ENCODE results near the gene COL2A1. TPM values are rescaled to one million over a fixed set of nuclear protein-coding genes. Genes with fewer than 3 reads are reported as not detected.

COL2A1 gene
- total RNA-seq, 1 donor from 2014 or later: 0.27 TPM

DNA sequence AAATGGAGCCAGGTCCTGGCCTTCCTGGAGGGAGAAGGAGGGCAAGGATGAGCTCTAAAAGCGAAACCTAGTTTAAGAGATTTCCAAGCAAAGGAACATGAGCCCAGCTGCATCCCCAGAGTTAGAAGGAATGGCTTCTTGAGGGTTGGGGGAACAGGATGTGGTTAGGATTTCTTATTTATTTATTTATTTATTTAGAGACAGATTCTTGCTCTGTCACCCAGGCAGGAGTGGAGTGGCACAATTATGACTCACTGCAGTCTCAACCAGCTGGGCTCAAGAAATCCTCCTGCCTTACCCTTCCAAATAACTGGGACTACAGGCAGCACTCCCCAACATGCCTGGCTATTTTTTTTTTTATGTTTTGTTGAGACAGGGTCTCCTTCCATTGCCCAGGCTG, 66.2 kb downstream of the COL2A1 start:
- intact Hi-C loops (cut with micrococcal nuclease): no loop called here
- H3K27ac Mint-ChIP-seq: no peak overlapping the region
- peaks cover 31% of the 10 kb centered on the region for H3K27me3 Mint-ChIP-seq (ENCODE audit: low read depth)
- peaks cover 7% of the 10 kb centered on the region for H3K4me1 Mint-ChIP-seq (ENCODE audit: low read depth)
- no peak overlapping the region for H3K4me3 Mint-ChIP-seq (ENCODE audit: low read depth)
- H3K36me3 Mint-ChIP-seq (ENCODE audit: low read depth): no peaks in the 10 kb centered on the region
- DNase-seq (ENCODE audit: low spot score): no peak
- H3K9me3 Mint-ChIP-seq: no peaks in the 10 kb centered on the region

DNA sequence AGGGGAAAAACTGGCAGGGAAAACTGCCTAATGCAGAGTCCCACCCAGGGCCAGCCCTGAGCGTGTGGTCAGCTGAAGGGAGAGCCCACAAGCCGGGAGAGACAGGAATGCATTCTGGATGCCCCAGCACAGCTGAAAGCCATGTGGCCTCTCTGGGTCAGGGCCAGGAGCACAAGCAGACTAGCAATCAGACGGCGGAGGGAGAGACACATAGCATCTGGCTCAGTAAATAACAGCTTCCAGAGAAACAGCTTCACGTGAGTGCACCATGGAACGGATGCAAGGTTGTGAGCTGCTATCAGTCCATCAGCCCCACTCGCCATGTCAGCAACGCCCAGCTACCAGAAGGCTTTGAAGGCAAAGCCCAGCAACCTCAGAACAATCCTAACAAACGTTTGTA, 69.1 kb downstream of the COL2A1 start:
- no peak for DNase-seq (ENCODE audit: low spot score)
- H3K4me3 Mint-ChIP-seq (ENCODE audit: low read depth): no peak overlapping the region
- peaks cover 4% of the 10 kb centered on the region for H3K4me1 Mint-ChIP-seq (ENCODE audit: low read depth)
- no peaks in the 10 kb centered on the region for H3K36me3 Mint-ChIP-seq (ENCODE audit: low read depth)
- H3K27ac Mint-ChIP-seq: no peak overlapping the region
- H3K9me3 Mint-ChIP-seq: no peaks in the 10 kb centered on the region
- intact Hi-C loops (cut with micrococcal nuclease): no loop called here
- peaks cover 31% of the 10 kb centered on the region for H3K27me3 Mint-ChIP-seq (ENCODE audit: low read depth)

- H3K36me3 Mint-ChIP-seq (ENCODE audit: low read depth): no peaks in the 10 kb centered on the region
- H3K4me3 Mint-ChIP-seq (ENCODE audit: low read depth): no peak overlapping the region
- no peaks in the 10 kb centered on the region for H3K9me3 Mint-ChIP-seq
- H3K27ac Mint-ChIP-seq: no peak overlapping the region
- H3K4me1 Mint-ChIP-seq (ENCODE audit: low read depth): peaks cover 4% of the 10 kb centered on the region
- intact Hi-C loops (cut with micrococcal nuclease): no loop called here
- H3K27me3 Mint-ChIP-seq (ENCODE audit: low read depth): peaks cover 21% of the 10 kb centered on the region
- no peak for DNase-seq (ENCODE audit: low spot score)
Observed at GRCh38 chr12:47931187-47931586, 73.1 kb downstream of the COL2A1 start.

GRCh38 chr12:47930634-47931033, 73.6 kb downstream of the COL2A1 start:
- H3K9me3 Mint-ChIP-seq: no peaks in the 10 kb centered on the region
- intact Hi-C loops (cut with micrococcal nuclease): no loop called here
- peaks cover 18% of the 10 kb centered on the region for H3K27me3 Mint-ChIP-seq (ENCODE audit: low read depth)

GRCh38 chr12:47927346-47927745, 76.9 kb downstream of the COL2A1 start:
- H3K4me3 Mint-ChIP-seq (ENCODE audit: low read depth): no peak overlapping the region
- no peaks in the 10 kb centered on the region for H3K36me3 Mint-ChIP-seq (ENCODE audit: low read depth)
- no peaks in the 10 kb centered on the region for H3K9me3 Mint-ChIP-seq
- no peak overlapping the region for H3K27ac Mint-ChIP-seq
- peaks cover 30% of the 10 kb centered on the region for H3K27me3 Mint-ChIP-seq (ENCODE audit: low read depth)
- DNase-seq (ENCODE audit: low spot score): no peak
- peaks cover 6% of the 10 kb centered on the region for H3K4me1 Mint-ChIP-seq (ENCODE audit: low read depth)
- intact Hi-C loops (cut with micrococcal nuclease): no loop called here

More at GRCh38 chr12:47930634-47931033, 73.6 kb downstream of the COL2A1 start:
- Mint-ChIP-seq H3K36me3 (ENCODE audit: low read depth) (no peaks in the 10 kb centered on the region), H3K27ac (no peak overlapping the region), H3K4me1 (ENCODE audit: low read depth) (peaks cover 4% of the 10 kb centered on the region), H3K4me3 (ENCODE audit: low read depth) (no peak overlapping the region)
- no peak for DNase-seq (ENCODE audit: low spot score)

Other genes starting within 250 kb of the COL2A1 start
- gene RAPGEF3, start 245.6 kb downstream of the COL2A1 start, total RNA-seq: 1.8 and 2.7 TPM in 2 replicates
- 7.3 and 7.4 TPM in 2 replicates for gene SLC48A1, start 231.2 kb downstream of the COL2A1 start, total RNA-seq
- gene HDAC7, start 184.6 kb downstream of the COL2A1 start, total RNA-seq: 251 and 253 TPM in 2 replicates
- gene VDR, start 99.5 kb downstream of the COL2A1 start, total RNA-seq: 312 and 317 TPM in 2 replicates
- gene TMEM106C, start 40.9 kb downstream of the COL2A1 start, total RNA-seq: 168 and 169 TPM in 2 replicates
- gene SENP1, start 101.6 kb upstream of the COL2A1 start, total RNA-seq: 45.9 and 49.0 TPM in 2 replicates
- 55.2 and 67.3 TPM in 2 replicates for gene PFKM, start 114.9 kb upstream of the COL2A1 start, total RNA-seq
- gene ASB8, start 153.0 kb upstream of the COL2A1 start, total RNA-seq: 32.5 and 33.1 TPM in 2 replicates
- 0.34 and 0.64 TPM in 2 replicates for gene CCDC184, start 179.2 kb upstream of the COL2A1 start, total RNA-seq
- gene OR10AD1, start 198.8 kb upstream of the COL2A1 start, total RNA-seq: not detected in 2 replicates

All from activated T-helper 2 cell treated with anti-CD3 and anti-CD28 coated beads, Interferon-gamma antibody, Interleukin-2, Interleukin-4, amounts not matched to agents 10 μg/mL and 5 μg/mL and 100 μg/mL, durations not matched to agents 14 hours and 24 hours and 36 hours (primary cell).